ENCODE results near the gene TAF7.

GRCh38 chr5:141303756-141304155 is 16.8 kb downstream of the TAF7 start, which contains the start of gene SLC25A2:
- TF ChIP-seq, protein P1, sequence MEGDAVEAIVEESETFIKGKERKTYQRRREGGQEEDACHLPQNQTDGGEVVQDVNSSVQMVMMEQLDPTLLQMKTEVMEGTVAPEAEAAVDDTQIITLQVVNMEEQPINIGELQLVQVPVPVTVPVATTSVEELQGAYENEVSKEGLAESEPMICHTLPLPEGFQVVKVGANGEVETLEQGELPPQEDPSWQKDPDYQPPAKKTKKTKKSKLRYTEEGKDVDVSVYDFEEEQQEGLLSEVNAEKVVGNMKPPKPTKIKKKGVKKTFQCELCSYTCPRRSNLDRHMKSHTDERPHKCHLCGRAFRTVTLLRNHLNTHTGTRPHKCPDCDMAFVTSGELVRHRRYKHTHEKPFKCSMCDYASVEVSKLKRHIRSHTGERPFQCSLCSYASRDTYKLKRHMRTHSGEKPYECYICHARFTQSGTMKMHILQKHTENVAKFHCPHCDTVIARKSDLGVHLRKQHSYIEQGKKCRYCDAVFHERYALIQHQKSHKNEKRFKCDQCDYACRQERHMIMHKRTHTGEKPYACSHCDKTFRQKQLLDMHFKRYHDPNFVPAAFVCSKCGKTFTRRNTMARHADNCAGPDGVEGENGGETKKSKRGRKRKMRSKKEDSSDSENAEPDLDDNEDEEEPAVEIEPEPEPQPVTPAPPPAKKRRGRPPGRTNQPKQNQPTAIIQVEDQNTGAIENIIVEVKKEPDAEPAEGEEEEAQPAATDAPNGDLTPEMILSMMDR (IDR thresholded peaks at IDR 0.05; ENCODE audit: low read depth, low read length, poor library complexity, severe bottlenecking): no peak
- TF ChIP-seq EZH2phosphoT487 (IDR thresholded peaks at IDR 0.05; ENCODE audit: borderline replicate concordance, low read length): no peak

Measured in DOHH2 (cell line).